Suprapubic skin (tissue), 2 donors: ENCODE results near the gene DRC3.

Source experiments
- EP300 ChIP-seq: sonication (generic); formaldehyde crosslinking; IDR thresholded peaks from one replicate; pipeline ENCODE4 v1.6.1; 2017; ENCODE audit warnings: antibody characterized with exemption
- POLR2A ChIP-seq, 2 donors: fragments of 450-650 bp; IDR thresholded peaks; one replicate each; pipeline ENCODE4 v1.6.1; 2017; ENCODE audit warnings: antibody characterized with exemption in 2 of 2, mild to moderate bottlenecking in 2 of 2, moderate library complexity in 2 of 2

DNA sequence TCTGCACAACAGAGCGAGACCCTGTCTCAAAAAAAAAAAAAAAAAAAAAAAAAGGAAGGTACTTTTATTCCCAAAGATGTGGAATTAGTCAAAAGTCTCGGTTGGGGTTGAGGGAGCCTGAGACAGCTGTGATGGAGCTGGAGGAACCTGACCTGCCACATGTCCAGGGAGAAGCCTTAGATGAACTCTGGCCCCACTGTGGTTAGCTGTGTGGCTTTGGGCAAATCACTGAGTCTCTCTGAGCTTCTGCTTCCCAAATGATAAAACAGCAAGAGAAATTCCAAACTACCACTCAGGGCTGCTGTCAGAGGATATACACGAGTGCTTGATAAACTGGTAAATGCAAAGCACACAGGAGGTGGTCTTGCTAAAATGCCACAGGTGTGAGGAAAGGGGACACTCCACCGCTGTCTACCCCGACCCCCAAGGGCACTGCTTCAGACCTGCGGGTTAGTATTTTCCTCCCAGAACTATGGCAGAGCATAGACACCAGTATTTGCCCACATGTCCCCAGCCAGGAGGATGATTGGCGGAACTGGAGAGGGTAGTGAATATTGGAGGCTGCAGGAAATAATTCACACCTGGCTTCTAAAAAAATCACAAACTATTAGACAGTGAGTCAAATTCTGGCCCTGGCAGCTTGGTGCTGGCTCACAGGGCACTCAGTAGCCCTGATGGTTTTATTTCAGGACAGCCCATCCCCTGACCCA lies 14.7 kb downstream of the DRC3 start:
- TF ChIP-seq EP300: no peak
- no peak for TF ChIP-seq POLR2A (IDR thresholded peaks at IDR 0.05)
